Neural progenitor cell (in vitro differentiated cells): ENCODE data around the gene C1QA. TPM values are rescaled to one million over a fixed set of nuclear protein-coding genes. Genes with fewer than 3 reads are reported as not detected.
A peak's percentile ranks its signal among the peaks of the same experiment; 100 is the strongest.

Experiments
- DNase-seq: peaks from one replicate; pipeline ENCODE4 v3.0.0-alpha.2; 2016; ENCODE audit warnings: low spot score
- H2AFZ ChIP-seq: fragments of 200-600 bp; sonication (generic); replicated peaks from 2 replicates; pipeline ENCODE4 v1.6.1; 2016; ENCODE audit warnings: antibody characterized with exemption
- H3F3A ChIP-seq: fragments of 200-600 bp; sonication (generic); 2 replicates; pipeline ENCODE4 v1.6.1; 2016; ENCODE audit warnings: antibody characterized with exemption, low read depth
- H3K27ac ChIP-seq: fragments of 200-600 bp; sonication (generic); 2 replicates; pipeline ENCODE4 v1.5.1; 2016; ENCODE audit warnings: mild to moderate bottlenecking
- H3K27me3 ChIP-seq: fragments of 200-600 bp; sonication (generic); 2 replicates; pipeline ENCODE4 v1.6.1; 2016; ENCODE audit warnings: mild to moderate bottlenecking, moderate library complexity
- H3K36me3 ChIP-seq: fragments of 200-600 bp; sonication (generic); 2 replicates; pipeline ENCODE4 v1.5.1; 2016
- H3K4me1 ChIP-seq: fragments of 200-600 bp; sonication (generic); 2 replicates; pipeline ENCODE4 v1.6.1; 2016; ENCODE audit warnings: mixed run types
- H3K4me2 ChIP-seq: fragments of 200-600 bp; sonication (generic); 2 replicates; pipeline ENCODE4 v1.6.1; 2016
- H3K4me3 ChIP-seq: fragments of 200-600 bp; sonication (generic); 2 replicates; pipeline ENCODE4 v1.5.1; 2016
- H3K79me2 ChIP-seq: fragments of 200-600 bp; sonication (generic); 2 replicates; pipeline ENCODE4 v1.6.1; 2016; ENCODE audit warnings: low read depth
- H3K9ac ChIP-seq: fragments of 200-600 bp; sonication (generic); 2 replicates; pipeline ENCODE4 v1.6.1; 2016
- H3K9me3 ChIP-seq: fragments of 200-600 bp; sonication (generic); 2 replicates; pipeline ENCODE4 v1.5.1; 2016; ENCODE audit warnings: low read depth
- H4K20me1 ChIP-seq: fragments of 200-600 bp; sonication (generic); 2 replicates; pipeline ENCODE4 v1.6.1; 2016; ENCODE audit warnings: low read depth
- H3K27ac Mint-ChIP-seq: 3 replicates; pipeline ENCODE4 v1.8.0; 2021; ENCODE audit warnings: mixed read lengths
- H3K27me3 Mint-ChIP-seq: 2 replicates; pipeline ENCODE4 v1.8.0; 2022; ENCODE audit warnings: low read depth, mild to moderate bottlenecking, inconsistent platforms, moderate library complexity, mixed read lengths; ENCODE audit not compliant: insufficient read depth
- H3K36me3 Mint-ChIP-seq: 3 replicates; pipeline ENCODE4 v1.8.0; 2021; ENCODE audit warnings: mixed read lengths
- H3K4me1 Mint-ChIP-seq: 3 replicates; pipeline ENCODE4 v1.8.0; 2021; ENCODE audit warnings: mixed read lengths
- H3K4me3 Mint-ChIP-seq: 3 replicates; pipeline ENCODE4 v1.8.0; 2021; ENCODE audit warnings: mild to moderate bottlenecking, moderate library complexity, mixed read lengths
- H3K9me3 Mint-ChIP-seq: 3 replicates; pipeline ENCODE4 v1.8.0; 2020; ENCODE audit warnings: mixed read lengths
- CTCF ChIP-seq: fragments of 200-600 bp; sonication (generic); IDR thresholded peaks from 2 replicates; pipeline ENCODE4 v1.5.1; 2017; ENCODE audit warnings: antibody characterized with exemption, mild to moderate bottlenecking
- EZH2 ChIP-seq: fragments of 200-600 bp; sonication (generic); IDR thresholded peaks from 2 replicates; pipeline ENCODE4 v1.6.1; 2017; ENCODE audit warnings: antibody characterized with exemption, mild to moderate bottlenecking, moderate library complexity
- EZH2phosphoT487 ChIP-seq: fragments of 200-600 bp; sonication (generic); IDR thresholded peaks from 2 replicates; pipeline ENCODE4 v1.6.1; 2017; ENCODE audit warnings: antibody characterized with exemption
- total RNA-seq: library from RNA; depleted of rRNA; stranded (reverse); fragments of >200 nt; gene quantifications from 2 replicates; pipeline ENCODE4 v1.2.3, GENCODE V29; 2015; ENCODE audit warnings: low replicate concordance

C1QA gene
- total RNA-seq, 1 donor from 2014 or later, result not detected

- Mint-ChIP-seq H3K27me3 (peaks cover 52% of the 10 kb centered on the region), H3K9me3 (no peaks in the 10 kb centered on the region)
- H3K27me3 ChIP-seq, result peaks cover 60% of the 10 kb centered on the region
Observed at GRCh38 chr1:22606161-22606560, 30.3 kb upstream of the C1QA start.

GRCh38 chr1:22607154-22607553 lies 29.3 kb upstream of the C1QA start:
- Histone ChIP-seq H2AFZ (no peak overlapping the region), H3K27ac (no peak overlapping the region), H3K4me1 (no peaks in the 10 kb centered on the region), H3K9ac (no peak overlapping the region), H3K4me2 (no peak overlapping the region), H3K36me3 (no peaks in the 10 kb centered on the region), H3K27me3 (peaks cover 64% of the 10 kb centered on the region), H3K9me3 (no peaks in the 10 kb centered on the region), H4K20me1 (peaks cover 36% of the 10 kb centered on the region), H3K79me2 (no peaks in the 10 kb centered on the region), H3F3A (no peaks in the 10 kb centered on the region), H3K4me3 (no peak overlapping the region)
- Mint-ChIP-seq H3K9me3 (no peaks in the 10 kb centered on the region), H3K36me3 (no peaks in the 10 kb centered on the region), H3K4me3 (no peak overlapping the region), H3K27ac (no peak overlapping the region), H3K4me1 (no peaks in the 10 kb centered on the region), H3K27me3 (peaks cover 58% of the 10 kb centered on the region)
- TF ChIP-seq EZH2 (no peak), EZH2phosphoT487 (no peak), CTCF (no peak)
- DNase-seq, result peak; percentile 76

More at GRCh38 chr1:22606161-22606560, 30.3 kb upstream of the C1QA start:
- Histone ChIP-seq H3K9ac (no peak overlapping the region), H3K9me3 (no peaks in the 10 kb centered on the region), H3K4me3 (no peak overlapping the region), H3K36me3 (no peaks in the 10 kb centered on the region), H3K27ac (no peak overlapping the region), H3K4me1 (no peaks in the 10 kb centered on the region), H4K20me1 (peaks cover 28% of the 10 kb centered on the region), H3K4me2 (no peak overlapping the region), H3K79me2 (no peaks in the 10 kb centered on the region), H3F3A (no peaks in the 10 kb centered on the region), H2AFZ (no peak overlapping the region)
- Mint-ChIP-seq H3K4me3 (no peak overlapping the region), H3K4me1 (no peaks in the 10 kb centered on the region), H3K27ac (no peak overlapping the region), H3K36me3 (no peaks in the 10 kb centered on the region)
- DNase-seq, result no peak
- TF ChIP-seq EZH2phosphoT487, result no peak
- TF ChIP-seq EZH2, result no peak
- TF ChIP-seq CTCF, result no peak

GRCh38 chr1:22608361-22608760 lies 28.1 kb upstream of the C1QA start:
- no peak overlapping the region for H3K4me2 ChIP-seq
- Mint-ChIP-seq H3K27me3 (peaks cover 56% of the 10 kb centered on the region), H3K9me3 (no peaks in the 10 kb centered on the region), H3K4me3 (no peak overlapping the region), H3K36me3 (no peaks in the 10 kb centered on the region), H3K4me1 (no peaks in the 10 kb centered on the region), H3K27ac (no peak overlapping the region)
- peaks cover 45% of the 10 kb centered on the region for H4K20me1 ChIP-seq
- no peaks in the 10 kb centered on the region for H3K9me3 ChIP-seq
- no peak overlapping the region for H3K27ac ChIP-seq
- no peaks in the 10 kb centered on the region for H3K36me3 ChIP-seq
- TF ChIP-seq EZH2phosphoT487 (no peak), CTCF (no peak), EZH2 (no peak)
- no peak for DNase-seq
- peaks cover 71% of the 10 kb centered on the region for H3K27me3 ChIP-seq
- H3K9ac ChIP-seq, result no peak overlapping the region
- no peak overlapping the region for H2AFZ ChIP-seq
- H3K79me2 ChIP-seq, result no peaks in the 10 kb centered on the region
- no peaks in the 10 kb centered on the region for H3K4me1 ChIP-seq
- H3K4me3 ChIP-seq, result no peak overlapping the region
- no peaks in the 10 kb centered on the region for H3F3A ChIP-seq
